ENCODE data around the gene PHOX2A.

DNA sequence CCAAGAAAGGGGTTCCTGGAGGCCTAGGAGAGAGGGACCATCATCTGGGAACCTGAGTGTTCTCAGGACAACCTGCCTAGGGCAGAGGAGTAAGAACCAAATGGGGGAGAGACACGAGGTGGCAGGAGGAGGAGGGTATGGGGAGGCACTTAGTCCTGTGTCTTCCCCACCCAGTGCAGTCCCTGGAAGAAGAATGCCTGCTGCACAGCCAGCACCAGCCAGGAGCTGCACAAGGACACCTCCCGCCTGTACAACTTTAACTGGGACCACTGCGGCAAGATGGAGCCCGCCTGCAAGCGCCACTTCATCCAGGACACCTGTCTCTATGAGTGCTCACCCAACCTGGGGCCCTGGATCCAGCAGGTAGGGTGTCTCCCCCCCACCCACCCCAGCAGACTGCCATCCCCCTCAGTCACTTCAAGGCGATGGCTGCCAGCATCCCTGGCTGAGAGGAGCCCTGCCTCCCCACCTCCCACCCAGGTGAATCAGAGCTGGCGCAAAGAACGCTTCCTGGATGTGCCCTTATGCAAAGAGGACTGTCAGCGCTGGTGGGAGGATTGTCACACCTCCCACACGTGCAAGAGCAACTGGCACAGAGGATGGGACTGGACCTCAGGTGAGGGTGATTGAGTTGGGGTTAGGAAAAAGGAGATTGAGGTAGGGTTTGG lies 23.1 kb downstream of the PHOX2A start:
- TF ChIP-seq, protein P1, sequence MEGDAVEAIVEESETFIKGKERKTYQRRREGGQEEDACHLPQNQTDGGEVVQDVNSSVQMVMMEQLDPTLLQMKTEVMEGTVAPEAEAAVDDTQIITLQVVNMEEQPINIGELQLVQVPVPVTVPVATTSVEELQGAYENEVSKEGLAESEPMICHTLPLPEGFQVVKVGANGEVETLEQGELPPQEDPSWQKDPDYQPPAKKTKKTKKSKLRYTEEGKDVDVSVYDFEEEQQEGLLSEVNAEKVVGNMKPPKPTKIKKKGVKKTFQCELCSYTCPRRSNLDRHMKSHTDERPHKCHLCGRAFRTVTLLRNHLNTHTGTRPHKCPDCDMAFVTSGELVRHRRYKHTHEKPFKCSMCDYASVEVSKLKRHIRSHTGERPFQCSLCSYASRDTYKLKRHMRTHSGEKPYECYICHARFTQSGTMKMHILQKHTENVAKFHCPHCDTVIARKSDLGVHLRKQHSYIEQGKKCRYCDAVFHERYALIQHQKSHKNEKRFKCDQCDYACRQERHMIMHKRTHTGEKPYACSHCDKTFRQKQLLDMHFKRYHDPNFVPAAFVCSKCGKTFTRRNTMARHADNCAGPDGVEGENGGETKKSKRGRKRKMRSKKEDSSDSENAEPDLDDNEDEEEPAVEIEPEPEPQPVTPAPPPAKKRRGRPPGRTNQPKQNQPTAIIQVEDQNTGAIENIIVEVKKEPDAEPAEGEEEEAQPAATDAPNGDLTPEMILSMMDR (tag by site-specific recombination; IDR thresholded peaks at IDR 0.05) = no peak
- TF ChIP-seq KLF1 (tag by site-specific recombination; IDR thresholded peaks at IDR 0.05) (no peak), KLF16 (tag by site-specific recombination; IDR thresholded peaks at IDR 0.05) (no peak), ZNF132 (tag by site-specific recombination; IDR thresholded peaks at IDR 0.05; ENCODE audit: borderline replicate concordance) (no peak), ZNF660 (tag by site-specific recombination; IDR thresholded peaks at IDR 0.05) (no peak)
- TF ChIP-seq, protein P2, sequence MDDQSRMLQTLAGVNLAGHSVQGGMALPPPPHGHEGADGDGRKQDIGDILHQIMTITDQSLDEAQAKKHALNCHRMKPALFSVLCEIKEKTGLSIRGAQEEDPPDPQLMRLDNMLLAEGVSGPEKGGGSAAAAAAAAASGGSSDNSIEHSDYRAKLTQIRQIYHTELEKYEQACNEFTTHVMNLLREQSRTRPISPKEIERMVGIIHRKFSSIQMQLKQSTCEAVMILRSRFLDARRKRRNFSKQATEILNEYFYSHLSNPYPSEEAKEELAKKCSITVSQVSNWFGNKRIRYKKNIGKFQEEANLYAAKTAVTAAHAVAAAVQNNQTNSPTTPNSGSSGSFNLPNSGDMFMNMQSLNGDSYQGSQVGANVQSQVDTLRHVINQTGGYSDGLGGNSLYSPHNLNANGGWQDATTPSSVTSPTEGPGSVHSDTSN (CRISPR knock-in tag; IDR thresholded peaks at IDR 0.05) = no peak
- TF ChIP-seq, protein P3, sequence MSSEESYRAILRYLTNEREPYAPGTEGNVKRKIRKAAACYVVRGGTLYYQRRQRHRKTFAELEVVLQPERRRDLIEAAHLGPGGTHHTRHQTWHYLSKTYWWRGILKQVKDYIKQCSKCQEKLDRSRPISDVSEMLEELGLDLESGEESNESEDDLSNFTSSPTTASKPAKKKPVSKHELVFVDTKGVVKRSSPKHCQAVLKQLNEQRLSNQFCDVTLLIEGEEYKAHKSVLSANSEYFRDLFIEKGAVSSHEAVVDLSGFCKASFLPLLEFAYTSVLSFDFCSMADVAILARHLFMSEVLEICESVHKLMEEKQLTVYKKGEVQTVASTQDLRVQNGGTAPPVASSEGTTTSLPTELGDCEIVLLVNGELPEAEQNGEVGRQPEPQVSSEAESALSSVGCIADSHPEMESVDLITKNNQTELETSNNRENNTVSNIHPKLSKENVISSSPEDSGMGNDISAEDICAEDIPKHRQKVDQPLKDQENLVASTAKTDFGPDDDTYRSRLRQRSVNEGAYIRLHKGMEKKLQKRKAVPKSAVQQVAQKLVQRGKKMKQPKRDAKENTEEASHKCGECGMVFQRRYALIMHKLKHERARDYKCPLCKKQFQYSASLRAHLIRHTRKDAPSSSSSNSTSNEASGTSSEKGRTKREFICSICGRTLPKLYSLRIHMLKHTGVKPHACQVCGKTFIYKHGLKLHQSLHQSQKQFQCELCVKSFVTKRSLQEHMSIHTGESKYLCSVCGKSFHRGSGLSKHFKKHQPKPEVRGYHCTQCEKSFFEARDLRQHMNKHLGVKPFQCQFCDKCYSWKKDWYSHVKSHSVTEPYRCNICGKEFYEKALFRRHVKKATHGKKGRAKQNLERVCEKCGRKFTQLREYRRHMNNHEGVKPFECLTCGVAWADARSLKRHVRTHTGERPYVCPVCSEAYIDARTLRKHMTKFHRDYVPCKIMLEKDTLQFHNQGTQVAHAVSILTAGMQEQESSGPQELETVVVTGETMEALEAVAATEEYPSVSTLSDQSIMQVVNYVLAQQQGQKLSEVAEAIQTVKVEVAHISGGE (tag by site-specific recombination; conservative IDR thresholded peaks at IDR 0.05; ENCODE audit: low read depth) = no peak

Measured in HEK293 (cell line).